Body of pancreas (tissue), 4 donors: ENCODE data around the gene DHFR2. TPM values are rescaled to one million over a fixed set of nuclear protein-coding genes. Genes with fewer than 3 reads are reported as not detected.

Experiments used
- ATAC-seq: fragments of 150-250 bp; one replicate; pipeline ENCODE4 v1.9.1; 2016
- DNase-seq, 4 donors: peaks; one replicate each; pipeline ENCODE4 v3.0.0-alpha.2; 2019
- H3K27ac ChIP-seq, 4 donors: fragments of 200-600 bp; sonication (generic); 1 replicate in 3 of 4; 2 replicates in 1 of 4; pipeline versions ENCODE4 v1.5.1 to v1.6.1; 2016 to 2019; ENCODE audit warnings: mild to moderate bottlenecking in 1 of 4, mixed read lengths in 1 of 4, moderate library complexity in 1 of 4
- H3K27me3 ChIP-seq, 2 donors: fragments of 200-600 bp; sonication (generic); one replicate each; pipeline ENCODE4 v1.6.0; 2016; ENCODE audit warnings: mild to moderate bottlenecking in 1 of 2
- H3K36me3 ChIP-seq, 2 donors: fragments of 200-600 bp; sonication (generic); replicated peaks in 1 of 2; 2 replicates each; pipeline ENCODE4 v1.5.1; 2016; ENCODE audit warnings: low read depth in 2 of 2; ENCODE audit not compliant: insufficient read depth in 1 of 2
- H3K4me1 ChIP-seq: fragments of 200-600 bp; sonication (generic); one replicate; pipeline ENCODE4 v1.6.0; 2016
- H3K4me3 ChIP-seq, 2 donors: fragments of 200-600 bp; sonication (generic); 1 replicate in 1 of 2; 2 replicates in 1 of 2; pipeline ENCODE4 v1.5.1; 2016 to 2019
- H3K9me3 ChIP-seq, 3 donors: fragments of 200-600 bp; sonication (generic); 1 replicate in 2 of 3; 2 replicates in 1 of 3; pipeline ENCODE4 v1.5.1; 2016
- CTCF ChIP-seq, 7 experiments: fragments of 450-650 bp in 4 of 7; fragments of 200-600 bp in 3 of 7; sonication (generic) in 3 of 7; IDR thresholded peaks; one replicate each; pipeline ENCODE4 v1.5.1; 2016 to 2019; ENCODE audit warnings: antibody characterized with exemption in 7 of 7
- POLR2A ChIP-seq, 3 donors: fragments of 450-650 bp; IDR thresholded peaks; one replicate each; pipeline ENCODE4 v1.6.1; 2016; ENCODE audit warnings: antibody characterized with exemption in 3 of 3, mild to moderate bottlenecking in 2 of 3
- WGBS, 2 donors: methylation state at CpG; one replicate each; pipeline ENCODE4 v1.1.5; 2017; 5-methylcytosine and 5-hydroxymethylcytosine counted together
- intact Hi-C: fragments of 100-400 bp; cut with DNase I; formaldehyde crosslinking; loops from one replicate; pipeline ENCODE4 v1.15.1; 2023
- total RNA-seq, 2 donors: library from RNA; depleted of rRNA; stranded (reverse); fragments of >200 nt; gene quantifications; one replicate each; pipeline ENCODE4 v1.1.0, GENCODE V29; 2016

Gene DHFR2
- total RNA-seq, 2 donors from 2014 or later = 2.6 to 6.2 TPM

- H3K27ac ChIP-seq = no peak overlapping the region
- WGBS, 2 donors = 94% methylated on average over 3 of the region's 3 CpGs
- no peak overlapping the region for H3K4me3 ChIP-seq
- H3K36me3 ChIP-seq = no peaks in the 10 kb centered on the region
- H3K27me3 ChIP-seq = no peaks in the 10 kb centered on the region
- H3K4me1 ChIP-seq = no peaks in the 10 kb centered on the region
- TF ChIP-seq CTCF (IDR thresholded peaks at IDR 0.05) = no peak
- TF ChIP-seq POLR2A (IDR thresholded peaks at IDR 0.05) = no peak
- no peaks in the 10 kb centered on the region for H3K9me3 ChIP-seq
- ATAC-seq (no peak), DNase-seq (no peak)
- intact Hi-C loops = no loop called here
Measured at GRCh38 chr3:94076055-94076454, 13.3 kb upstream of the DHFR2 start.

- intact Hi-C loops = loop anchor here (5.0 kb wide), 1 partner anchor 74 kb away; no protein-coding TSS in a partner anchor
- Histone ChIP-seq H3K27me3 (no peaks in the 10 kb centered on the region), H3K9me3 (no peaks in the 10 kb centered on the region), H3K36me3 (no peaks in the 10 kb centered on the region), H3K4me1 (peaks cover 3% of the 10 kb centered on the region), H3K27ac (no peak overlapping the region), H3K4me3 (no peak overlapping the region)
- no peak for ATAC-seq
- peak in 1 of 4 donors; percentile 20 for DNase-seq
- TF ChIP-seq POLR2A (IDR thresholded peaks at IDR 0.05) (no peak), CTCF (IDR thresholded peaks at IDR 0.05) (no peak)
- 68 to 69% methylated on average over 4 of the region's 4 CpGs for WGBS, 2 donors
Measured at GRCh38 chr3:94071713-94072284, 9.1 kb upstream of the DHFR2 start.

GRCh38 chr3:94070341-94070911 is 7.7 kb upstream of the DHFR2 start:
- Histone ChIP-seq H3K27me3 (no peaks in the 10 kb centered on the region), H3K9me3 (no peaks in the 10 kb centered on the region), H3K36me3 (no peaks in the 10 kb centered on the region), H3K4me3 (no peak overlapping the region), H3K27ac (no peak overlapping the region), H3K4me1 (peaks cover 16% of the 10 kb centered on the region)
- intact Hi-C loops = loop anchor here (5.0 kb wide), 1 partner anchor 73 kb away; no protein-coding TSS in a partner anchor
- no peak for ATAC-seq
- no peak for TF ChIP-seq CTCF (IDR thresholded peaks at IDR 0.05)
- no peak for DNase-seq
- 93 to 97% methylated on average over 6 of the region's 6 CpGs for WGBS, 2 donors

- intact Hi-C loops = loop anchor here (10.0 kb wide), 1 partner anchor 95 kb away; the partner anchor contains the start of gene PROS1
- 23 to 33% methylated on average over 4 of the region's 4 CpGs for WGBS, 2 donors
- Histone ChIP-seq H3K4me1 (peaks cover 26% of the 10 kb centered on the region), H3K9me3 (no peaks in the 10 kb centered on the region), H3K27me3 (no peaks in the 10 kb centered on the region), H3K36me3 (no peaks in the 10 kb centered on the region), H3K27ac (no peak overlapping the region), H3K4me3 (no peak overlapping the region)
- ATAC-seq (peak; percentile 15), DNase-seq (no peak)
- TF ChIP-seq CTCF (IDR thresholded peaks at IDR 0.05) (peak in 6 of 7 experiments; percentile 55 to 88 (median 64)), POLR2A (IDR thresholded peaks at IDR 0.05) (no peak)
Measured at GRCh38 chr3:94069194-94069813, 6.6 kb upstream of the DHFR2 start.
